T-helper 2 cell treated with Interferon-gamma antibody and Interleukin-4, amounts not matched to agents 100 ng/mL and 5 ng/mL, for 36 hours (primary cell): ENCODE results near the gene NFATC4. TPM values are rescaled to one million over a fixed set of nuclear protein-coding genes. Genes with fewer than 3 reads are reported as not detected.
"Not testable (repeated sequence)": the region's sequence is repeated elsewhere in the genome, so short reads cannot be mapped to it uniquely, and the experiment has no call there.

ENCODE experiments used
- intact Hi-C: fragments of 100-400 bp; cut with micrococcal nuclease; formaldehyde crosslinking; loops from one replicate; pipeline ENCODE4 v1.15.1; 2023
- total RNA-seq: library from RNA; stranded (reverse); gene quantifications from 2 replicates; pipeline ENCODE4 v1.2.3, GENCODE V29; 2022

The NFATC4 gene
- total RNA-seq, 1 donor from 2014 or later: 0.09 TPM

GRCh38 chr14:24338843-24339242 lies 29.1 kb upstream of the NFATC4 start:
- intact Hi-C loops: loop anchor here (10.0 kb wide), 1 partner anchor 324 kb away; no protein-coding TSS in a partner anchor

DNA sequence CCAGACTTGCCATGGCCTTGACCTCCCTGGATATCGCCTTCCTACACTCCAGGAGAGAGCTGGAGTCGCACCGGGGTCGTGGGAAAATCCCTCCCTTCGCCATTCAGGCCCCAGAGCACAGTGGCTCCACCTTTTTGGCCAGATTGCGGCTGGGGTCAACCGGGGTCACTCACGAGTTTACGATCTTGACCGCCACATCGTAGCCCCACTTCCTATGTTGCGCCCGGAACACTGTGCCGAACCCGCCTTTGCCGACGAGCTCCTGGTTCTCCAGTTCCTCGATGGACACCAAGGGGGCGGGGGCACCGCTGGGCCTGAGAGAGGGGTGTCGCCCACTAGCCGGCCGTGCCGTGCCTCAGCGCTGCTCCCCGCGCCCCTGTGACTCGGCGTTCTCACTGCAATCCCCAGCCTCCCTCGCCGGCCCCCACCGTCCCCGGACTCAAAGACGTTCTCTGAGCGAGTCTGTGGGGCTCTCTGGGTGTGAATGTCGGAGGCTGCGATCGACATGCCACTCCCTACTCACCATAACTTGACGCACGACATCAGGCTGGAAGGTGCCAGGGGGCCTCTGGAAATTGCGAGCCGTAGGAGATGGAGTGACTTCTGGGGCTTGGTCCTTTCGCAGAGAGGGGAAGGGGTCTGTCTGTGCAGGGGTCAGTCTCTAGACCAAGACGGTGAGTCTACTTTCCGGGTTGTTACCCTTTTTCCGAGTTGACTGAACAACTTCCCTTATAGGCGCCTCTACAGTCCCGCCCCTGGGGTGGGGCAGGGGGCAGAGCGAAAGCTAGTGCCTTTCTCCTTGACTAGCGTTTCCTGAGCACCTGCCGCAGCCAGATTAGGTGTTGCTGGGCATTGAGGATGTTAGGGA lies 28.5 kb upstream of the NFATC4 start, which contains the start of gene RIPK3:
TSS of gene RIPK3 (minus strand) at position 708 of the 868 bp plus-strand sequence. CDS start at position 543, 165 bp downstream.
- intact Hi-C loops: loop anchor here (10.0 kb wide), 1 partner anchor 325 kb away; no protein-coding TSS in a partner anchor

DNA sequence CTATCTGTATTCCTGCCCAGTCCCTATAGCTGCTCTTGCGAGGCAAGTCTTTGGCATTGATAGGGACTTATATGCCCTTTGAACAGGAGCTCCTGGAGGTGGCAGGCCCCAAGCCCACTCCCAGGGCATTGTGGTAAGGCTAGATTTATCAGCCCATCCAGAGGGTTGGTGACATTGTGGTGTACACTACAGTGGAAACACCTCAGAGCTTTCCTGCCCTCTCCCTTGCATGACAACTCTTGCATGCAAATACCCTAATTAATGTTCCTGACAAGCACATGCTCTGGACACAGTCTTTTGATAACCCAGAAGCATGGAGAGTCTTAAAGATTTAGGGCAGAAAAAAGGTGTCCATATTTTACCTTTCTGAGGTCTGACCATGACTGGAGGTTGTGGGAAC lies 27.4 kb upstream of the NFATC4 start:
- intact Hi-C loops: no loop called here

GRCh38 chr14:24342889-24343288 lies 25.1 kb upstream of the NFATC4 start:
- intact Hi-C loops: no loop called here

DNA sequence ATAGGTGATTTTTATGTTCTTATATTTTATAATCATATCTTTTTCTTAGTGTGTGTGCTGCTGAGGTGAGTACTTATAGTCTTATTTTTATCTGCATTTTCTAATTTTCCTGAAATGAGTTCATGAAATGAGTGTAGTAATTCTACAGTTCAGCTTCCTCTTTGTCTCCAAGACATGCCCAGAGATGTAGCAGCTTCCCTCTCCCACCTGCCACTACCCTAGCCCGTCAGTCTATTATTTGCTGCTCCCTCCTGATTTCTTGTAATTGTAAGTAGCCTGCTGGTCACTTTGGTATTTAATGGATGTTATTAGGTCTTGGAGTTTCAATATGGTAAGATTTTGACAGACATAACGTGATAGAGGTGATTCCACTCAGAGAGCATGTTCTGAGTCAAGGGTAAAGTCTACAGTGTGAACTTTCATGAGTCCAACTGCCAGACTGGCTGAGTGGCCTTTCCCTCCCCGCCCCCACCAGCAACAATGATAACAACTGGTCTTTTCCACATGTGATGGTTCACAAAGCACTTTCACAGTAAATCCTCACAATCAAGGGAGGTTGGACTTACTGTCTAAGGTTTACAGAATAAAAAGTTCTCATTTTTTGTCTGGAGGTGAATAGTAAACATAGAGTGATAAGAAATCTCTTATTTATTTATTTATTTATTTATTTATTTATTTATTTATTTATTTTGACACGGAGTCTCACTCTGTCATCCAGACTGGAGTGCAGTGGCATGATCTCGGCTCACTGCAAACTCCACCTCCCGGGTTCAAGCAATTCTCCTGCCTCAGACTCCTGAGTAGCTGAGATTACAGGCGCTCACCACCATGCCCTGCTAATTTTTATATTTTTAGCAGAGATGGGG lies 24.0 kb upstream of the NFATC4 start:
- intact Hi-C loops: no loop called here

GRCh38 chr14:24347134-24347533 lies 20.9 kb upstream of the NFATC4 start:
- intact Hi-C loops: no loop called here

- intact Hi-C loops: no loop called here
Measured at GRCh38 chr14:24348186-24348585, 19.8 kb upstream of the NFATC4 start.

- intact Hi-C loops: no loop called here
Measured at GRCh38 chr14:24349742-24350141, 18.2 kb upstream of the NFATC4 start.

GRCh38 chr14:24351517-24351916 lies 16.5 kb upstream of the NFATC4 start:
- intact Hi-C loops: no loop called here

DNA sequence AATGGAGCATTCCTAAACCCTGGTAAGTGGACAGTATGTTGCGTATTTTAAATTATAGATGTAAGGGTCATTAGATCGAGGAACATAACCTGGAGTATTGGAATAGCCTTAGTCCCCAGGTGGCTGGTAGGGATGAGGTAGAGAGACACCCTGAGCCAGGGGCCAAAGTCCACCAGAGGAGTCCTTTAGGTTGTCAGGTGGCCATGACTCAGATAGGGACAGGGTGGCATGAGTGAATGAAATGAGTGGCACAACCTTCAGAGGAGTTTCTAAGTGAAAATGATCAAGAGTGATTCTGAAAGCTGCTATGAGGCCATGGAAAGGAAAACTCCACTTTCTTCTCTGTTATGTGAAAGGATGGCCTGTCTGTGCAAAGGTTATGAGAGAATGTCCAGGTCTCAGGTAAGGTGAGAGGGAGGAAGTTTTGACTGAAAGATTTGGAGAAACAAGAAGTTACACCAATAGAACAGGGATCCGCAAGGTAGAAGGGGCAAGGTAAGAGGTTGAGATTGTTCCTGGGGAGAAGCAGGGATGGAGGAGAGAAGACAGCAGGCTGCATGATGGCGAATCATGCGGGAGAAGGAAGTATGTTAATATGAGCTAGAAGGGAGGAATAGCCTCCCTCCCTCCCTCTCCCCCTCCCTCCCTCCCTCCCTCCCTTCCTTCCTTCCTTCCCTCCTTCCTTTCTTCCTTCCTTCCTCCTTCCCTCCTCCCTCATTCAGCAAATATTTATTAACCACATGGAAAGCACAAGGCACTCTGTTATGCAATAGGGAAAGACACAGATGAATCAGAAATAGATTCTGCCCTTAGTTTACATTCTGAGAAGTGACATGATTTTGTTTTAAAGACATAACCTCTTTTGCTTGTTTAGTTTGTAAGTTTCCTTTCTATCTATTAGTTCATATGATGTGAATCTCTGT lies 14.2 kb upstream of the NFATC4 start:
- intact Hi-C loops: no loop called here

- intact Hi-C loops: not testable (repeated sequence)
Measured at GRCh38 chr14:24354482-24354825, 13.5 kb upstream of the NFATC4 start.

GRCh38 chr14:24355009-24355408 lies 13.0 kb upstream of the NFATC4 start:
- intact Hi-C loops: no loop called here

DNA sequence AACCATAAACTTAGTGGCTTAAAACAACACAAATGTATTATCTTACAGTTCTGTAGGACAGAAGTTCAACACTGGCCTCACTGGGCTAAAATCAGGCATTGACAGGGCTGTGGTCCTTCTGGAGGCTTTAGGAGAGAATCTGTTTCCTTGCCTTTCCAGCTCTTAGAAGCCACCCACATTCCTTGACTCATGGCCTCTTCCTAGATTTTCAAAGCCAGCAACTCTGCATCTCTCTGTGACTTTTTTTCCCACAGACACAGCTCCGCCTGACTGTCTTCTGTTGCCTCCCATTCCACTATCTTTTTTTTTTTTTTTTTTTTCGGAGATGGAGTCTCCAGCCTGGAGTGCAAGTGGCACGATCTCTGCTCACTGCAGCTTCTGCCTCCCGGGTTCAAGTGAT lies 11.8 kb upstream of the NFATC4 start:
- intact Hi-C loops: no loop called here

DNA sequence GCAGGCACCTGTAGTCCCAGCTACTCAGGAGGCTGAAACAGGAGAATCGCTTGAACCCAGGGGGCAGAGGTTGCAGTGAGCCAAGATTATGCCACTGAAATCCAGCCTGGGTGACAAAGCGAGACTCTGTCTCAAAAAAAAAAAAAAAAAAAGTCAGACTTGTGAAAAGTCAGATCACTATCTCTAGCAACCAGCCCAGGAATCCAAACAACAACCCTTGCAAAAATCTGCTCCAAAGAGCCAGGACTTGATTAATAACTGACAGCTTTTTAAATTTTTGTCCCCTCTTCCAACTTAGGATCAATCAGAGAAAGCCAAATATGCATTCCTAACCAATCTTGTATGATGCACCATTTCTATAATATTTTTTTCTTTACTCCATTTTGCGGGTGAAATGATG lies 7.7 kb upstream of the NFATC4 start:
- intact Hi-C loops: no loop called here

- intact Hi-C loops: no loop called here
Measured at GRCh38 chr14:24361326-24361725, 6.7 kb upstream of the NFATC4 start.

DNA sequence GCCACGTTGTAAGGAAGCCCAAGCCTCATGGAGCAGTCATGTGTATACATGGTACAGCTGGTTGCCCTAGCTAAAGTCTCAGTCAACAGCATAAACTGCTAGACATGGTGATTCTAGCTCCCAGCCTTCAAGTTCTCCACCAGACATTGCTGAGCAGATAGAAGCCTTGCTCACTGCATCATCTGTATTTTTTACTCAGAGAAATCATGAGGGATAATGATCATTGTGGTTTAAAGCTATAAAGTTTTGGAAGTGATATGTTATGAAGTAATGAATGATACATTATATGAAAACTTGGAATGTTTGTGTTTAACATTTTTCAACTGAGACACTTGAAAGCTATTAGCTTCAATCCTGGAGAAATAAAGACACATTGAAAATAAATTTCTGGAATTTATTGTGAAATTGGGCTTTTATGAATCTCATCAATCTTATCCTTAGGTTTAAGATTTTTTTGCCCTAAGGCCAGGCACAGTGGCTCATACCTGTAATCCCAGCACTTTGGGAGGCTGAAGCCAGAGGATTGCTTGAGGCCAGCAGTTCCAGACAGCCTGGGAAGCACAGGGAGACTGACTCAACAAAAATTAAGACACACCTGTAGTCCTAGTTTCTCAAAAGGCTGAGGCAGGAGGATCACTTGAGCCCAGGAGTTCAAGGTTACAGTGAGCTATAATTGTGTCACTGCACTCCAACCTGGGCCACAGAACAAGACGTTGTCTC lies 5.6 kb upstream of the NFATC4 start:
- intact Hi-C loops: no loop called here

- intact Hi-C loops: no loop called here
Measured at GRCh38 chr14:24363401-24363800, 4.6 kb upstream of the NFATC4 start.

- intact Hi-C loops: loop anchor here (1.0 to 5.0 kb wide), 2 partner anchors 33 to 66 kb away; no protein-coding TSS in a partner anchor
Measured at GRCh38 chr14:24364841-24365240, 3.1 kb upstream of the NFATC4 start.

- intact Hi-C loops: loop anchor here (1.0 to 5.0 kb wide), 2 partner anchors 34 to 65 kb away; no protein-coding TSS in a partner anchor
Measured at GRCh38 chr14:24365600-24366412, 2.2 kb upstream of the NFATC4 start.
